Testis (tissue), 3 donors: ENCODE measurements around the gene CFAP410. TPM values are rescaled to one million over a fixed set of nuclear protein-coding genes. Genes with fewer than 3 reads are reported as not detected.

ENCODE experiments used
- DNase-seq: peaks from one replicate; pipeline ENCODE4 v3.0.0-alpha.2; 2019
- H3K27ac ChIP-seq, 2 donors: fragments of 200-600 bp; sonication (generic); one replicate each; pipeline ENCODE4 v1.5.1; 2019
- H3K27me3 ChIP-seq: fragments of 200-600 bp; sonication (generic); one replicate; pipeline ENCODE4 v1.5.1; 2019
- H3K36me3 ChIP-seq: fragments of 200-600 bp; sonication (generic); one replicate; pipeline ENCODE4 v1.5.1; 2017; ENCODE audit warnings: low read depth; ENCODE audit errors: missing control alignments
- H3K4me1 ChIP-seq: fragments of 200-600 bp; sonication (generic); one replicate; pipeline ENCODE4 v1.5.1; 2019
- H3K4me3 ChIP-seq, 2 donors: fragments of 200-600 bp; sonication (generic); one replicate each; pipeline ENCODE4 v1.5.1; 2017 to 2019
- H3K9me3 ChIP-seq: fragments of 200-600 bp; sonication (generic); one replicate; pipeline ENCODE4 v1.5.1; 2017
- CTCF ChIP-seq, 3 experiments: fragments of 450-650 bp in 2 of 3; fragments of 200-600 bp in 1 of 3; sonication (generic) in 1 of 3; IDR thresholded peaks; one replicate each; pipeline ENCODE4 v1.5.1; 2016 to 2019; ENCODE audit warnings: antibody characterized with exemption in 3 of 3, mild to moderate bottlenecking in 2 of 3, moderate library complexity in 1 of 3
- POLR2A ChIP-seq: fragments of 450-650 bp; IDR thresholded peaks from one replicate; pipeline ENCODE4 v1.6.1; 2017; ENCODE audit warnings: antibody characterized with exemption, mild to moderate bottlenecking, moderate library complexity
- WGBS, 2 donors: methylation state at CpG; one replicate each; pipeline ENCODE4 v1.1.5; 2018; 5-methylcytosine and 5-hydroxymethylcytosine counted together
- intact Hi-C: fragments of 100-400 bp; cut with DNase I; formaldehyde crosslinking; loops from one replicate; pipeline ENCODE4 v1.15.1; 2023; ENCODE audit warnings: low total_unique reads
- polyA plus RNA-seq: library from polyadenylated mRNA; stranded (reverse); fragments of 350-450 nt; fragmentation: Illumina TruSeq; extraction: RNeasy Lipid Tissue Mini Kit (QIAGEN cat#74804); gene quantifications from one replicate; pipeline ENCODE4 v1.2.3, GENCODE V29; 2014; ENCODE audit warnings: low read depth, low replicate concordance; ENCODE audit not compliant: insufficient read depth
- total RNA-seq, 2 donors: library from RNA; depleted of rRNA; stranded (reverse); fragments of >200 nt; gene quantifications; one replicate each; pipeline ENCODE4 v1.2.3, GENCODE V29; 2016

The CFAP410 gene
- total and polyA plus RNA-seq, 3 donors from 2014 or later: 40.8 to 81.6 (median 71.7) TPM

- peaks cover 16% of the 10 kb centered on the region for H3K4me1 ChIP-seq
- TF ChIP-seq CTCF (IDR thresholded peaks at IDR 0.05) (no peak), POLR2A (no peak)
- no peak overlapping the region for H3K27ac ChIP-seq
- intact Hi-C loops: no loop called here
- no peaks in the 10 kb centered on the region for H3K36me3 ChIP-seq
- WGBS, 2 donors: 85% methylated on average over 15 to 33 of the region's 33 CpGs
- no peaks in the 10 kb centered on the region for H3K9me3 ChIP-seq
- no peaks in the 10 kb centered on the region for H3K27me3 ChIP-seq
- no peak for DNase-seq
- H3K4me3 ChIP-seq: no peak overlapping the region
Observed at GRCh38 chr21:44291078-44291935, 47.9 kb downstream of the CFAP410 start.

- H3K4me3 ChIP-seq: no peak overlapping the region
- WGBS, 2 donors: 82 to 95% methylated on average over 12 to 16 of the region's 16 CpGs
- peaks cover 14% of the 10 kb centered on the region for H3K4me1 ChIP-seq
- H3K36me3 ChIP-seq: no peaks in the 10 kb centered on the region
- no peaks in the 10 kb centered on the region for H3K9me3 ChIP-seq
- intact Hi-C loops: no loop called here
- TF ChIP-seq POLR2A: no peak
- no peak for TF ChIP-seq CTCF (IDR thresholded peaks at IDR 0.05)
- H3K27ac ChIP-seq: no peak overlapping the region
- H3K27me3 ChIP-seq: no peaks in the 10 kb centered on the region
- DNase-seq: no peak
Observed at GRCh38 chr21:44290327-44291077, 48.7 kb downstream of the CFAP410 start.

- no peaks in the 10 kb centered on the region for H3K27me3 ChIP-seq
- DNase-seq: no peak
- H3K27ac ChIP-seq: no peak overlapping the region
- H3K36me3 ChIP-seq: no peaks in the 10 kb centered on the region
- no peak for TF ChIP-seq POLR2A
- TF ChIP-seq CTCF (IDR thresholded peaks at IDR 0.05): no peak
- intact Hi-C loops: no loop called here
- H3K4me1 ChIP-seq: peaks cover 7% of the 10 kb centered on the region
- no peaks in the 10 kb centered on the region for H3K9me3 ChIP-seq
- WGBS, 2 donors: 83 to 84% methylated on average over 8 to 23 of the region's 24 CpGs
- no peak overlapping the region for H3K4me3 ChIP-seq
Observed at GRCh38 chr21:44289381-44290010, 49.7 kb downstream of the CFAP410 start.

- H3K27me3 ChIP-seq: no peaks in the 10 kb centered on the region
- no peaks in the 10 kb centered on the region for H3K9me3 ChIP-seq
- intact Hi-C loops: no loop called here
- H3K27ac ChIP-seq: no peak overlapping the region
- H3K4me1 ChIP-seq: peaks cover 4% of the 10 kb centered on the region
- no peak overlapping the region for H3K4me3 ChIP-seq
- no peaks in the 10 kb centered on the region for H3K36me3 ChIP-seq
- WGBS, 2 donors: 94 to 100% methylated on average over 7 to 23 of the region's 23 CpGs
- DNase-seq: no peak
- no peak for TF ChIP-seq POLR2A
- no peak for TF ChIP-seq CTCF (IDR thresholded peaks at IDR 0.05)
Observed at GRCh38 chr21:44288251-44289110, 50.7 kb downstream of the CFAP410 start.
